SK-N-SH (cell line): Measurements from ENCODE around the gene ZIC5. TPM values are rescaled to one million over a fixed set of nuclear protein-coding genes. Genes with fewer than 3 reads are reported as not detected.

Experiments
- CTCF ChIA-PET: fragments of 300-600, 350-600 bp; formaldehyde crosslinking; extraction: SDS; loops from one replicate; lab custom pipeline; 2021; lab: Yijun Ruan, JAX
- POLR2A ChIA-PET: fragments of 350-600 bp; sonication (Branson Sonifier 250); formaldehyde crosslinking; extraction: SDS; loops from one replicate; lab custom pipeline; 2020; ENCODE audit warnings: antibody characterized with exemption, inconsistent platforms; lab: Yijun Ruan, JAX
- DNase-seq: peaks from one replicate; pipeline ENCODE4 v3.0.0; 2012
- H2AFZ ChIP-seq: fragments of 200-600 bp; sonication (generic); 2 replicates; pipeline ENCODE4 v1.8.1; 2016; ENCODE audit warnings: antibody characterized with exemption, mild to moderate bottlenecking, low read depth
- H3F3A ChIP-seq: fragments of 200-600 bp; sonication (generic); replicated peaks from 2 replicates; pipeline ENCODE3; 2016; ENCODE audit warnings: antibody characterized with exemption, mild to moderate bottlenecking; ENCODE audit not compliant: insufficient read depth
- H3K27ac ChIP-seq, 2 experiments: fragments of 200-500 bp in 1 of 2; fragments of 200-600 bp in 1 of 2; sonication (Bioruptor generic) in 1 of 2; sonication (generic), shearing (Covaris generic) in 1 of 2; 2 replicates each; pipeline versions ENCODE4 v1.5.1 to v1.6.1; 2014 to 2016; ENCODE audit warnings: low read depth in 2 of 2, inconsistent platforms in 1 of 2, low read length in 1 of 2, mild to moderate bottlenecking in 1 of 2, mixed read lengths in 1 of 2
- H3K27me3 ChIP-seq: fragments of 200-600 bp; sonication (generic), shearing (Covaris generic); 2 replicates; pipeline ENCODE4 v1.6.1; 2016; ENCODE audit warnings: mixed run types; ENCODE audit not compliant: insufficient read depth
- H3K36me3 ChIP-seq, 2 experiments: fragments of 200-500 bp in 1 of 2; fragments of 200-600 bp in 1 of 2; sonication (Bioruptor generic) in 1 of 2; sonication (generic) in 1 of 2; replicated peaks in 1 of 2; 2 replicates each; pipeline versions ENCODE3 to v1.5.1; 2014 to 2016; ENCODE audit warnings: low read length in 1 of 2, mild to moderate bottlenecking in 1 of 2; ENCODE audit not compliant: insufficient read depth in 2 of 2, control insufficient read depth in 1 of 2
- H3K4me1 ChIP-seq, 2 experiments: fragments of 200-500 bp in 1 of 2; fragments of 200-600 bp in 1 of 2; sonication (Bioruptor generic) in 1 of 2; sonication (generic), shearing (Covaris generic) in 1 of 2; 2 replicates each; pipeline versions ENCODE4 v1.5.1 to v1.6.1; 2014 to 2016; ENCODE audit warnings: low read depth in 1 of 2, low read length in 1 of 2, mixed run types in 1 of 2; ENCODE audit not compliant: insufficient read depth in 2 of 2, control insufficient read depth in 1 of 2
- H3K4me2 ChIP-seq: fragments of 200-600 bp; sonication (generic), shearing (Covaris generic); 2 replicates; pipeline ENCODE4 v1.6.1; 2017; ENCODE audit warnings: mixed run types
- H3K4me3 ChIP-seq, 2 experiments: fragments of 200-500 bp in 1 of 2; fragments of 200-600 bp in 1 of 2; sonication (Bioruptor generic) in 1 of 2; sonication (generic), shearing (Covaris generic) in 1 of 2; 2 replicates each; pipeline versions ENCODE4 v1.5.1 to v1.8.1; 2014 to 2016; ENCODE audit warnings: low read depth in 2 of 2, inconsistent platforms in 1 of 2, low read length in 1 of 2, mild to moderate bottlenecking in 1 of 2, mixed read lengths in 1 of 2, moderate library complexity in 1 of 2
- H3K79me2 ChIP-seq: fragments of 200-600 bp; sonication (generic); 2 replicates; pipeline ENCODE4 v1.8.1; 2017; ENCODE audit warnings: mild to moderate bottlenecking; ENCODE audit not compliant: insufficient read depth
- H3K9ac ChIP-seq: fragments of 200-600 bp; sonication (generic); 2 replicates; pipeline ENCODE4 v1.6.1; 2017; ENCODE audit warnings: mixed run types
- H3K9me2 ChIP-seq: fragments of 200-600 bp; sonication (generic); 2 replicates; pipeline ENCODE4 v1.6.1; 2017; ENCODE audit warnings: mixed run types
- H3K9me3 ChIP-seq: fragments of 200-600 bp; sonication (generic); 2 replicates; pipeline ENCODE4 v1.6.1; 2017; ENCODE audit warnings: mixed run types, mild to moderate bottlenecking, moderate library complexity
- H4K20me1 ChIP-seq: fragments of 200-600 bp; sonication (generic); 2 replicates; pipeline ENCODE4 v1.6.1; 2017; ENCODE audit warnings: mild to moderate bottlenecking, mixed run types; ENCODE audit not compliant: insufficient read depth
- CTCF ChIP-seq: fragments of 200-600 bp; sonication (generic); IDR thresholded peaks from 2 replicates; pipeline ENCODE4 v1.6.1; 2017; ENCODE audit warnings: antibody characterized with exemption, mild to moderate bottlenecking, moderate library complexity
- FOXJ3 ChIP-seq: sonication (generic); formaldehyde crosslinking; IDR thresholded peaks from 2 replicates; pipeline ENCODE4 v1.5.1; 2020; ENCODE audit warnings: mild to moderate bottlenecking, missing genetic modification reagents
- GABPA ChIP-seq: IDR thresholded peaks from 2 replicates; pipeline ENCODE4 v1.4.0; 2012; ENCODE audit warnings: low read depth, mild to moderate bottlenecking
- MAX ChIP-seq: IDR thresholded peaks from 2 replicates; pipeline ENCODE4 v1.4.0; 2012; ENCODE audit warnings: low read depth
- POLR2AphosphoS5 ChIP-seq: IDR thresholded peaks from 2 replicates; pipeline ENCODE4 v1.6.1; 2012; ENCODE audit warnings: low read depth, low read length
- RCOR1 ChIP-seq: fragments of 150-350 bp; IDR thresholded peaks from 2 replicates; pipeline ENCODE4 v1.6.1; 2017; ENCODE audit warnings: antibody characterized with exemption, low read length
- SMC3 ChIP-seq: IDR thresholded peaks from 2 replicates; pipeline ENCODE4 v1.6.1; 2012; ENCODE audit warnings: low read depth, low read length, improper control_type of control experiment
- TAF1 ChIP-seq: IDR thresholded peaks from 2 replicates; pipeline ENCODE4 v1.6.1; 2012; ENCODE audit warnings: low read depth, mild to moderate bottlenecking, low read length, moderate library complexity, borderline replicate concordance
- WGBS: methylation state at CpG from one replicate; pipeline ENCODE4 v1.1.6; 2017; ENCODE audit warnings: low lambda C conversion rate; 5-methylcytosine and 5-hydroxymethylcytosine counted together
- polyA plus RNA-seq, 3 experiments: library from polyadenylated mRNA; depleted of rRNA; stranded (reverse); fragments of >200 nt; gene quantifications; 2 replicates each; pipeline ENCODE4 v1.2.3, GENCODE V29; 2012

ZIC5 gene
- polyA plus RNA-seq, 1 of the 3 experiments (the other 2 are of a cell fraction): not detected

- 13% methylated on average over 8 of the region's 8 CpGs for WGBS
- TF ChIP-seq MAX (no peak), CTCF (no peak), TAF1 (no peak), FOXJ3 (CRISPR knock-in tag) (no peak), GABPA (no peak)
Observed at GRCh38 chr13:99996381-99996973, 24.9 kb upstream of the ZIC5 start.

GRCh38 chr13:99995589-99996380 lies 24.2 kb upstream of the ZIC5 start:
- H3K27ac ChIP-seq: no peak overlapping the region
- ChIA-PET POLR2A (no interaction called here), CTCF (interaction anchor here (0.9 to 1.8 kb wide), 2 partner anchors 9 to 238 kb away, joined by 3 to 4 read pairs; no protein-coding TSS in a partner anchor)
- H3F3A ChIP-seq: peaks cover 4% of the 10 kb centered on the region
- H3K36me3 ChIP-seq: no peaks in the 10 kb centered on the region
- H3K4me3 ChIP-seq: no peak overlapping the region
- H3K4me1 ChIP-seq: no peaks in the 10 kb centered on the region
- DNase-seq: no peak
- no peaks in the 10 kb centered on the region for H3K9me3 ChIP-seq
- H3K9me2 ChIP-seq: no peaks in the 10 kb centered on the region
- H3K9ac ChIP-seq: no peak overlapping the region
- H2AFZ ChIP-seq: no peak overlapping the region
- H3K79me2 ChIP-seq: no peaks in the 10 kb centered on the region
- no peaks in the 10 kb centered on the region for H4K20me1 ChIP-seq
- H3K4me2 ChIP-seq: no peak overlapping the region
- peaks cover 92% of the 10 kb centered on the region for H3K27me3 ChIP-seq
- 14% methylated on average over 21 of the region's 21 CpGs for WGBS
- TF ChIP-seq POLR2AphosphoS5: peak; percentile 26; the same call in 1 of the 2 replicates
- TF ChIP-seq RCOR1: no peak
- no peak for TF ChIP-seq SMC3

More at GRCh38 chr13:99996381-99996973, 24.9 kb upstream of the ZIC5 start:
- no peaks in the 10 kb centered on the region for H3K9me2 ChIP-seq
- no peaks in the 10 kb centered on the region for H3K4me1 ChIP-seq
- H4K20me1 ChIP-seq: no peaks in the 10 kb centered on the region
- H3K36me3 ChIP-seq: no peaks in the 10 kb centered on the region
- ChIA-PET POLR2A (no interaction called here), CTCF (interaction anchor here (0.9 to 1.8 kb wide), 3 partner anchors 9 to 237 kb away, joined by 3 to 4 read pairs (median 3); no protein-coding TSS in a partner anchor)
- DNase-seq: no peak
- no peak overlapping the region for H3K4me2 ChIP-seq
- H3K9ac ChIP-seq: no peak overlapping the region
- H3K79me2 ChIP-seq: no peaks in the 10 kb centered on the region
- H3K9me3 ChIP-seq: no peaks in the 10 kb centered on the region
- H3K4me3 ChIP-seq: no peak overlapping the region
- peaks cover 90% of the 10 kb centered on the region for H3K27me3 ChIP-seq
- H2AFZ ChIP-seq: no peak overlapping the region
- H3F3A ChIP-seq: peaks cover 4% of the 10 kb centered on the region
- no peak overlapping the region for H3K27ac ChIP-seq
